GM19455 (cell line): ENCODE measurements around the gene RSPH4A.
A peak's percentile ranks its signal among the peaks of the same experiment; 100 is the strongest.
"Not testable (repeated sequence)": the region's sequence is repeated elsewhere in the genome, so short reads cannot be mapped to it uniquely, and the experiment has no call there.

Experiments used
- ATAC-seq: cut with Tn5 transposase; IDR thresholded peaks from one replicate; pipeline ENCODE4 v1.9.1; 2021; ENCODE audit not compliant: unreplicated experiment

RSPH4A gene

DNA sequence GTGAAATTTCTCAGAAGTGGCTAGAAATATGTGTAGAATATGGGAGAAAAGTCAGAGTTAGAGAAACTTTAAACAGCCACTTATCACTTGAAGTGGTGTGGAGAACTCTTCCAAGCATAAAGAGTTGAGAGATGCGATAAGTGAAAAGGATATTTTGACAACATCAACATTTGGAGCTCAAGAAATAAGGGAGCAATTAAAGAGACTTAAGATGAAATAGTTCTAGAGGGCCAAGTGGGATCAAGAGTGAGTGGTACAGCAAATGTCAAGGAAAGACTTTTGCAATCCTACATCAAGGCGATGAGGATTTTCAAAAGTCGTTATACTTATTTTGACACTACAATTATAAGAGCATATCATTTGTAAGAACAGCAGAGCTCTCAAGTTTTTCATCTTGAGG lies 9.6 kb downstream of the RSPH4A start:
- no peak for ATAC-seq

DNA sequence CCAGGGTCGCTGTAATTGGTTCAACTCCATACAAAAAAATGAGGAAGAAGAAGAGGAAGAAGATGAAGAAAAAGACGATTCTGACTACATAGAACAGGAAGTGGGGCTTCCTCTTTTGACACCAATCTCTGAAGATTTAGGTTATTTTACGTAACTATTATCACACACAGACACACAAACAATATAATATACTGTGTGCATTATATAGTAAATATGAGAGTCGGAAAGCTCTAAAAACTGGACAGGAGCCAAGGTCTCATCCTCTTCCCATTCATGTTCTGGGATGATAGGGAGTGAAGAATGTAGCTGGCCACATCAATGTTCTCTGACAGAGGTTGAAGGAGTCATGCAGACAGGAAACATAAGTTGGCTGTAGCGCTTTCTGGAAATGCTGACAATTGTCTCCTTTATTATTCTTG lies 13.3 kb downstream of the RSPH4A start:
- no peak for ATAC-seq

DNA sequence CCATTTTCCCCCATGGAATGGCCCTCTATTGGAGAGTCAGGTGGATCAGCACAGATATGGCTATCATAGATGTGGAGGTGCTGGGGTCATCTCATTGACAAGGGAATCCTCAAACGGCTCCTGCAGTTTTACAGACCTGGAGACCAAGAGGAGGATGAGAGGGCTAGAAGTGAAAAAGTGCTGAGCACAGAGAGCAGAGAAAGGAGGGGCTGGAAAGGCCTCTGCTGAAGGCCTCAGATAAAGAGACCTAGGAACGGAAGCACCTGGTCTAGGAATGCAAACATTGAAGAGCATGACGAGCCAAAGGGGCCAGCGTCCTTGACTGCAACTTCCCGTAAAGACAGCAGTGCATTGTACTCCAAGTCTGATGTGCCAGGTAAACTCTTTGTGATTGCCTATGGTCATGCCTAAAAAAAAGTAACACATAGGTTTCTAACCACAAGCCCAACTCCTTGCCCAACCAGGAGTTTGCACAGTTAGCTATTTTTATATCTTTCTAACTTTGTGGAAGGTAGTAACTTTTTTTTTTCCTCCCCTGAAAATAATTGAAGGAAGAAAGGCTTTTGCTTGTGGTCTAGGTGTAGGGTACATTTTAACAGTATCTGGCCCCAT lies 15.2 kb downstream of the RSPH4A start:
- ATAC-seq: no peak

DNA sequence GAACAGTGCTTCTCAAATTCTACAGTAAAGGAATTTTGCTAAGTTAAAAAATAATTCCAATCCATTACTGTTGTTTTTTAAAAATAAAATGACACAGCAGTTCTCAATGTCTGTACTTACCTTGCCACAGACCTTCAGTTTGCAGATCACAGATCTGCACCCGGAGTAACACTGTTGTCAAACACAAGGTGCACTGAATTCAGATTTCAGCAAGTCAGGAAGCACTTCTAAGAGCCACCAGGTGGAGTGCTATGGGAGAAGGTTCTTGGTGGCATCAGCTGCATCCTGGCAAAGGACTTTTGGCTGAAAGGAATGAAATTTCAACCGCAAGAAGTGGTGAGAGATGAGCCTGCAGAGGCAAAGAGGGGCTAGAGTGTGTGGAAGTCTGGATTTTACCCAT lies 17.4 kb downstream of the RSPH4A start:
- no peak for ATAC-seq

DNA sequence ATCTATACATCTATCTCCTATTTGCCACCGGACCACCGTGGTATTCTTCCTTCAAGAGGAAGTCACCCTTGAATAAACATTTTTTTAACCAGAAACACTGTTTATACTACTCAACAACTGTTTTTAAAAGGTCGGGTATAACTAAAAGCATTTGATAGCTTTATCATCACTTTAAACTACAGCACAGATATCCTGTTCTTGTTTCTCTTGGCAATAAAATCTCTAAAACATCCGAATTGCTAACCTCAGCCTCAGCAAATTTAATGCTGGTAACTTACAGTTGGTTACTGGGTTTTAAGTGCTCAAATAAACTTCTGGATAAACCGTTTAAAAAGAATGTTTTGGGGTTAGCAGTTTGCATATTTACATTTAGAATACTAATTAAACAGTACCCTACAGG lies 31.9 kb downstream of the RSPH4A start:
- no peak for ATAC-seq

DNA sequence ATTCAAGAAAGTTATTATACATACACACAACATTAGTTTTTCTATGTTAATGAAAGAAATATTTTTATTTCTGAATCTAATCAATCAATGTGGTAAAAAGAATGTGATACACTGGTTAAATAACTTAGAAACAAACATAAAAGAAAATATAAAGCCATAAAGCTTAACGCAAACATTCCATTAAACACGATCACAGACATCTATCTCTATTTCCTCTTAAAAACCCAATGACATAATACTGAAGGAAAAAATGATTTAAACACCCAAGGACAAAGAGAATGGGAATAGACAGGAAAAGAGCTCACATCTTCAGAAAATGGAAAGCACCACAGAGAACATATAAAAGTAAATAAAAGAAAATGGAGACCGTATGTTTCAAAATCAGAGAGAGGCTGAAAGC lies 32.9 kb downstream of the RSPH4A start:
- no peak for ATAC-seq

DNA sequence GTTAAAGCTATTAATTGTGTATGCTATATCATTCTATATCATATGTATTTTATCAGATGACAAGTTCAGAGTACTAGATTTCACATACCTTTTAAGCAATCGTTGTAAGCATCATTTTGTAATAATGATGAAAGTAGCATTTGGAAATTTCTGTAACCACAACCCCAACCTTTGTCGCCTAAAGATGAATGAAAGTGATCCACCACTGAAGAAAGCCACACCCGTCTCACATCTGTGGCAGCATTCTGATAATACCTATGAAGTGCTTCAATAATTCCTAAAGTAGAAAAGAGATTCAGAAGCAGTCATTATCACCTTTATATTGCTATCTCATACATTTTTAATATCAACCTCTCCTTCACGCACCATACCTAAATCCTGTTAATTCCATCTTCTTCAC lies 35.6 kb downstream of the RSPH4A start:
- ATAC-seq: no peak

DNA sequence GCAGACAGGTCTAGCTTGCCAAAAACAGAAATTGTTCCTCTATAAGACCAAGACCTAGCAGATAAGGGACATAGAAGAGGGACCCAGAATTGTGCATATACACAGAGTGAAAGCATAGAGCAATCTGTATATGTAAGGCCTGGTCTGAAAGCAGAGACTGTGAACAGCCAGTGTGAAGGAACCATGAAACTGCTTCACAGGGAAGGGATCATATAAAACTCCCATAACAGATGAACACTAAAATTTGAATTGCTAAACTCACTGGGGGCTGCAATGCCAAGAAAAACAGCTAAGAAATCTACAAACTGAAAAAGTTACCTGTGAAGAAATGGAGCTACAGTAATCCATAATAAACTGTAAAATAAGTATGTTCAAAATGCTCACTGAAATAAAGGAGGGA lies 45.3 kb downstream of the RSPH4A start:
- ATAC-seq: no peak

DNA sequence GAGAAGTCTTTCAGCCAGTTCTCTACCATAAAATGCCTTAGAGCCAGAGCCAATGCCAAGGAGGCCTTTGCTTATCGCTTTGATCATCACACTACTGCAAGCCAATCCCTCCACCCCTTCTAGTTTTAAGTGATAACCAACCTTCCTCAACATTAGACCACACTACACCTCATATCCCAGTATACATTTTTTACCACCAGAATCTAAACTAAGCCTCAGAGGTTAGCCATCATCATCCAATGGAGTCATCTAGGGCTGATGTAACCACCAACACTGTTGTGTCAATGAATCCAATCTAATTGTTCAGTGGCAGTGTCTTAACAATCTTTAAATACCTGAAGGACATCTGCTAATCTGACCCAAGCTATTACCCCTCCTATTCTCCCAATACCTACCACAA lies 45.9 kb downstream of the RSPH4A start:
- no peak for ATAC-seq

DNA sequence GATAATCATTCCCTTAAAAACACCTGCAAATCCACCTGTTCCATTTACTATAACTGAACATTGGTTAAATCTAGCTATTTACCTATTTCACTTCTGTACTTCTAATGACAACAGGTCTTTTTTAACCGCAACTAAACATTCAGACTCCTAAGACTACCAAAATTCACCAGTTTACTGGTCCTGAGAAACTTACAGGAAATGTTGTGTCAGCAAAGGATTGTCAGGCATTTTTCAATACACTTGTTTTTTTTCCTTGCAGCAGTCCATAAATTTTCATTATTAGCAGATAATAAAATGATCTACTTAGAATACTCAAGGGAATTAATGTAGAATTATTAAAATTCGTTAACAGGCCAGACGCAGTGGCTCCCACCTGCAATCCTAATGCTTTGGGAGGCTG lies 47.0 kb downstream of the RSPH4A start:
- no peak for ATAC-seq

DNA sequence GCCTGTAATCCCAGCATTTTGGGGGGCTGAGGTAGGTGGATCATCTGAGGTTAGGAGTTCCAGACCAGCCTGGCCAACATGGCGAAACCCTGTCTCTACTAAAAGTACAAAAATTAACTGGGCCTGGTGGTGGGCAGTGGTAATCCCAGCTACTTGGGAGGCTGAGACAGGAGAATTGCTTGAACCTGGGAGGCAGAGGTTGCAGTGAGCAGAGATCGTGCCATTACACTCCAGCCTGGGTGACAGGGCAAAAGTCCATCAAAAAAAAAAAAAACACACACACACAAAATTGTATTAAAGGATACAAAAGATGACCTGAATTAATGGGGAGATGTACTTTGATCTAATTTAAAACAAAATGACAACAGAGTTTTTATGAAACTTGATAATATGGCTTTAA lies 47.9 kb downstream of the RSPH4A start:
- not testable (repeated sequence) for ATAC-seq

DNA sequence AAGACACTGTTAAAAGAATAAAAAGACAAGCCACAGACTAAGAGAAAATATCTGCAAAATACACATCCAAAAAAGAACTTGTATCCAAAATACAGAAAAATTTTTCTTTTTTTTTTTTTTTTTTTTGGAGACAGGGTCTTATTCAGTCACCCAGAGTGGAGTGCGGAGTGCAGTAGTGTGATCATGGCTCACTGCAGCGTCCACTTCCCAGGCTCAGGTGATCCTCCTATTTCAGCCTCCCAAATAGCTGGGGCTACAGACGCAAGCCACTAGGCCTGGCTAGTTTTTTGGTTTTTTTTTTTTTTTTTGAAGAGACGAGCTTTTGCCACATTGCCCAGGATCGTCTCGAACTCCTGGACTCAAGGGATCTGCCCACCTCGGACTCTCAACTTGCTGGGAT lies 49.2 kb downstream of the RSPH4A start:
- no peak for ATAC-seq

DNA sequence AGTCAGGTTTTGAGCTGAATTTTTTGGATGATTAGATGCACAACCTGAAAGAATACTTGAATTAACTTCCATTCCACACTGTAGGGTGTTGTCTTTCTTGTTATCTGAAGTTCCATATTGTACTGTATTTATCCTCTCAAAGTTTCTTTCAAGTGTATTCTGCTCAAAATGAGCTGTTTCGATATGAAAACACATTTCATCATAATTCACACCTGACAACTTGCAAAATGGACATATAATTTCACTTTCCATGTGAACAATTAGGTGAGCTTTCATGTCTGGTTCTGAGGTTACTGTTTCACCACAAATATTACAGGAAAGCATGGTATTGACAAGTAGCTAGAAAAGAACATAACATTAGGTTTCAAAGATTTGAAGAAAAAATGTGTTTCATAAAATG lies 50.6 kb downstream of the RSPH4A start:
- ATAC-seq: peak; percentile 36

DNA sequence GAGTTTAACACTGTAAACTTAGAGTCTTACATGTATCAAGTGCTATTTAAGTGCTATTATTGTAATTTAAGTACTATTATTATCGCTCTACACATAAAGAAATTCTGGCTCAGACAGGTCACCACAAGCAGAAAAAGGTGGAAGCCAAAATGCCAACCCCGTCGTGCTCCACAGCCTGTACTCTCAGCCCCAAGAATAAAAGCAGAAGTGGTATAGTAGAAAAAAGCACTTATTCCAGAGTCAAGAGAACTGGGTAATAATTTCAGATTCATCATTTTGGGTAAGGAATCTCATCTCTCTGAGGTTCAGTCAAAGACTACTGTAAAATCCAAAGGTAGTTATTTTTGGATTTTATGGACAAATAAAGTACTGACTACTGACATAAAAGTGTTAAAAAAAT lies 51.3 kb downstream of the RSPH4A start:
- no peak for ATAC-seq

DNA sequence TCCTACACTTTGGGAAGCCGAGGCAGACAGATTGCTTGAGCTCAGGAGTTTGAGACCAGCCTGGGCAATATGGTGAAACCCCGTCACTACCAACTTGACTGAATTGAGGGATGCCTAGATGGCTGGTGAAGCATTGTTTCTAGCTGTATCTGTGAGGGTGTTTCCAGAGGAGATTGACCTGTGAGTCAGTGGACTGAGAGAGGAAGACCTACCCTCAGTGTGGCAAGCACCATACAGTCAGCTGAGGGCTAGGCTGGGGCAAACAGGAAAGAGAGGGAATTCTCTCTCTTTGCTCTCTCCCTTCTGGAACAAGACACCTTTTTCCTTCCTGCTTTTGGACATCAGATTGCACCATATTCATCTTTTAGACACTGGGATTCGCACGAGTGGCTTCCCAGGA lies 56.0 kb downstream of the RSPH4A start:
- ATAC-seq: no peak

DNA sequence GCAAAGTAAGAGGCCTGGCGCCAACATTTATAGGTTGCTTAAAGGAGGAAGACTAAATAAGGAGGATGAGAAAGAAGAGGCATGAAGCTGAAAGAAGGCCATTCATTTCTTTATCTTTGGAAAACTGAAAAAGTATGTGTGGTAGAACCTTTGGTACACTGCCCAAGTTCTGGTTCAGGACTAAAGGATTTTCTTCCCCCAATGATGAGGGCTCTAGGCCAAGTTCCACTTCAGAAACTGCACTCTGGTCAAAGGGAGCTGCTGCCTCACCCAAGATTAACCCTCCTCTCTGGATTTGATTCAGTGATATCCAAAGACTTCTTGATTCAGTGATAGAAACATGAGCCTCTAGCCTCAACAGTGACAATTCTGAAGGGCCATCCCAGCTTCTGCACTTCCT lies 59.7 kb downstream of the RSPH4A start:
- ATAC-seq: no peak

DNA sequence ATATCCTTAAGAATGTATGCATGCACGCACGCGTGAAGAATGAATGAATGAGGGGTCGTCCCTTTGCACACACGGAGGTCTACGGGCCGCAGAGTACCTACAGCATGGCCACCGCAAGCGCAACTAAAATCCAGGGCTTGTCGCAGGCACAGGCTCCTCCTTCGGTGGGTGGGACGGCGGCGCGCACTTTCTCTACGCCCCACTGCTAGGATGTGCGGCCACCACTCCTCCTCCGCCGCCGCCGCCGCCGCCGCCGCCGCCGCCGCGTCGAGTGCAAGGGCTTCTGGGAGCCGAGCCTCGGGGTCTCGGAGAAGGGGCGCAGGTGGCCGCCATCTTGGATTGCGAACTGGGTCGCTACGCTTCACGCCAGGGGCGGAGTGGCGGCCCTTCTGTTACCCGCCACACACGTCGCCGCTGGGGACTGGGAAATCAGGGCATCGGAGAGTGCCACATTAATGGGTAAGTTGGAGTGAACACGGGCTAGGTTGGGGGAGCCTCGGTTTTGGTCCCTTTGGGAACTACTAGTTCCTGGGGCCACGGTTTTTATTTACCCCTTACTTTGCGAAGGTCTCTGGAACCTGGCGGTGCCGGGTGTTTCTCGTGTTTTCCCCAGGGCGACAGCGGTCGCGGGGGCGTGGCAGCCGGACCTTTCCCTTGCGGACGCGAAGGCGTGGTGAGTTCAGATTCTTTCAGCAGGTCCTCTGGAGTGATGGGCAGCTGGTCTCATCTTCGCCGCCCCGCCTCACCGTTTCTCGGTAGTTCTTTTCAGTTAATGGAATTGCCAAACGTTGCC lies 64.8 kb downstream of the RSPH4A start, which contains the start of gene KPNA5:
TSS of gene KPNA5 (plus strand) at position 332 of the 793 bp plus-strand sequence. CDS start at position 456, 124 bp downstream.
- peak; percentile 91 for ATAC-seq

DNA sequence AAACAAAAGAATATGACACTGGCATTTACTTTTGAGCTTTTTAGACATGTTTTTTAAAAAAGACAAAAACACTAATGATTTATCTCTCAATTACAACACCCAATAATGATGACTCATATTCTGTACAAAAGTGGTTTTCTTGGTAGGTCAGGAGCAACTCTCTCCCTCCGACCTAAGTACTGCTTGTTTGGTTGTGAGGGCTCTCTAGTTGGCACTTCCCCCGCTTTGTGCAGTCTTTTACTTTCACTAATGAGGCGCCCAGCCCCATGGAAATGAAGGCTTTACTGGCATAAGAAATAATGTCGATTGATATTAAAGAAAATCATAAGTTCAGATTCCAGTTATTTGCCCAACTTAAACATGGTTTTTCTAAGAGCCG lies 66.0 kb downstream of the RSPH4A start:
- ATAC-seq: peak; percentile 32
